ENCODE data around the gene GTF2H1. TPM values are rescaled to one million over a fixed set of nuclear protein-coding genes. Genes with fewer than 3 reads are reported as not detected.

The GTF2H1 gene
- total and polyA plus RNA-seq, 9 of the 15 experiments (the other 6 are each of a cell fraction or from before 2014, with no cell fraction given), result 56.9 to 126 (median 92.1) TPM

DNA sequence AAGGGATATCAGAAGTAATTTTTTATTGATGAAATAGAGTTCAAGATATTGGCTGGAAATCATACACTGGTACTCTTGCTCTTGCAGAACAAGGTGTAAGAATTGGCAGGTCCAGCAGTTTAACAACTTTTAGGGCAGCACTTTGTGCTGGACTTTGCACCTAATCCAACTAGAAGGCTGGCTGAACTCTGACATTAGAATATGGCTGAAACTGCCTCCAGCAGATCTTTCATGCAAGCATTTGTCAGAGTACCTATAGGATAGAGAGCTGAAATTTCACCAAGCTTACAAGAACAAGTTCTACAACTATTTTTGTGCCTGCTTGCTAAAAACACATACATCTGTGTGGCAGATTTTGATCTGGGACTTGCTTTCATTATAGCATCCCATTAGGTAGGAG, 17.6 kb upstream of the GTF2H1 start:
- H3K27ac ChIP-seq (ENCODE audit: extremely low read depth, low read depth, low read length), result no peak overlapping the region
- POLR2A ChIA-PET, result interaction anchor here (1.0 kb wide), 1 partner anchor 11 kb away, joined by 3 read pairs; no protein-coding TSS in a partner anchor
- H3K9me3 ChIP-seq (replicated peaks; ENCODE audit: control insufficient read depth, insufficient read depth, low read depth, low read length), result no peaks in the 10 kb centered on the region
- no peak overlapping the region for H3K4me2 ChIP-seq (ENCODE audit: insufficient read depth, low read length)
- no peaks in the 10 kb centered on the region for H3K9me1 ChIP-seq (ENCODE audit: control insufficient read depth, insufficient read depth, low read length)
- FAIRE-seq (no peak), DNase-seq (ENCODE audit: extremely low read depth in 1 of 4, low spot score in 3 of 4) (no peak), ATAC-seq (no peak)
- intact Hi-C loops (cut with micrococcal nuclease) (no loop called here), in situ Hi-C loops (cut with MboI) (no loop called here)
- no peaks in the 10 kb centered on the region for H3K79me2 ChIP-seq (ENCODE audit: control insufficient read depth, insufficient read depth, low read length)
- no peaks in the 10 kb centered on the region for H3K4me1 ChIP-seq (replicated peaks in 1 of 2; ENCODE audit: control insufficient read depth in 2 of 2, insufficient read depth in 2 of 2, low read length in 2 of 2)
- H4K20me1 ChIP-seq (replicated peaks; ENCODE audit: control insufficient read depth, insufficient read depth, low read length), result no peaks in the 10 kb centered on the region
- TF ChIP-seq NONO (IDR thresholded peaks at IDR 0.05; ENCODE audit: low read depth in 2 of 2, low read length in 1 of 2), result no peak
- BruUV-seq (replicated peaks), result no TSS peak
- peaks cover 79% of the 10 kb centered on the region for H3K36me3 ChIP-seq (ENCODE audit: control insufficient read depth, insufficient read depth, low read length)
- H3K9ac ChIP-seq (ENCODE audit: insufficient read depth in 1 of 2, low read depth in 2 of 2, low read length in 2 of 2), result no peak overlapping the region
- CTCF ChIA-PET (ENCODE audit: low intra/inter-chr PET ratio), result no interaction called here
- H2AFZ ChIP-seq (ENCODE audit: low read depth, low read length), result no peak overlapping the region
- no peak overlapping the region for H3K4me3 ChIP-seq
- no peaks in the 10 kb centered on the region for H3K27me3 ChIP-seq (ENCODE audit: control insufficient read depth in 2 of 2, insufficient read depth in 2 of 2, low read length in 2 of 2)

DNA sequence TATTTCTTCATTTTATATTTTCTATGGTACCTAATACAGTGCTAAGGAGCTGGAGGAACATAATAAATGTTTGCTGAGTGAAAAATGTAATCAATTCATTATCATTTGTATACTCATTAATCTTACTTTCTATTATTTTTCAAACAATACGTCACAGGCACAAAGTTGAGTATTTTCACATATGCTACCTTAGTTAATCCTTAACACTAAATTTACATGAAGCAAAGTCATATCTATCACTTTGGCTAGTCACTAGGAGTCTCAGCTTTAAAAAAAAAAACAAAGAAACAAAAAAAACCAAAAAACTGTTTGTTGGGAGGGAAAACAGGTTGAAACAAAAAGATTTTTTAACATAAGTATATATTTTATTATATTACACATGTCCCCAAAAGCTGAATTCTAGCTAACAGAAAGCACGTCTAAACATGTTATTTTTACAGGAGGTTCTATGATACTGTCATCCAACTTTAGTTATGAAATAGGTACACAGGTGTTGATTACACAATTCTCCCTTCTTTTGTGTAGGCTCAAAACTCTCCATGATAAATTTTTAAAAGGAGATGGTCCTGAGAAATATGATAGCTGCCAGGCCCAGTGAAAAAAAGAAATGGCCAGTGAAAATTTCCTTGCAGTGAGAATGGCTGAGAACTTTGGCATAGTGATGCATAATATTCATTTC, 14.8 kb upstream of the GTF2H1 start:
- H2AFZ ChIP-seq (ENCODE audit: low read depth, low read length), result no peak overlapping the region
- no peak overlapping the region for H3K4me3 ChIP-seq
- peaks cover 82% of the 10 kb centered on the region for H3K36me3 ChIP-seq (ENCODE audit: control insufficient read depth, insufficient read depth, low read length)
- no peak for DNase-seq (ENCODE audit: extremely low read depth in 1 of 4, low spot score in 3 of 4)
- BruUV-seq (replicated peaks), result no TSS peak
- no peaks in the 10 kb centered on the region for H3K9me3 ChIP-seq (replicated peaks; ENCODE audit: control insufficient read depth, insufficient read depth, low read depth, low read length)
- no peak for FAIRE-seq
- no peaks in the 10 kb centered on the region for H3K9me1 ChIP-seq (ENCODE audit: control insufficient read depth, insufficient read depth, low read length)
- H3K4me1 ChIP-seq (replicated peaks in 1 of 2; ENCODE audit: control insufficient read depth in 2 of 2, insufficient read depth in 2 of 2, low read length in 2 of 2), result no peaks in the 10 kb centered on the region
- in situ Hi-C loops (cut with MboI) (no loop called here), intact Hi-C loops (cut with micrococcal nuclease) (no loop called here)
- POLR2A ChIA-PET, result interaction anchor here (1.2 kb wide), 1 partner anchor 9 kb away, joined by 4 read pairs; no protein-coding TSS in a partner anchor
- WGBS (ENCODE audit: insufficient coverage, low coverage, missing lambda C conversion rate), result 94% methylated on average over 2 of the region's 2 CpGs
- ATAC-seq, result no peak
- peaks cover 3% of the 10 kb centered on the region; the same call in 2 of the 3 replicates for H3K79me2 ChIP-seq (ENCODE audit: control insufficient read depth, insufficient read depth, low read length)
- H3K9ac ChIP-seq (ENCODE audit: insufficient read depth in 1 of 2, low read depth in 2 of 2, low read length in 2 of 2), result no peak overlapping the region
- H3K27ac ChIP-seq (ENCODE audit: extremely low read depth, low read depth, low read length), result no peak overlapping the region
- no peaks in the 10 kb centered on the region for H4K20me1 ChIP-seq (replicated peaks; ENCODE audit: control insufficient read depth, insufficient read depth, low read length)
- CTCF ChIA-PET (ENCODE audit: low intra/inter-chr PET ratio), result no interaction called here
- no peak overlapping the region for H3K4me2 ChIP-seq (ENCODE audit: insufficient read depth, low read length)
- no peaks in the 10 kb centered on the region for H3K27me3 ChIP-seq (ENCODE audit: control insufficient read depth in 2 of 2, insufficient read depth in 2 of 2, low read length in 2 of 2)
- TF ChIP-seq FOXA3 (CRISPR knock-in tag; conservative IDR thresholded peaks at IDR 0.05 in 1 of 2, IDR thresholded peaks at IDR 0.05 in 1 of 2), result no peak
- TF ChIP-seq NCOA6 (IDR thresholded peaks at IDR 0.05), result no peak
- TF ChIP-seq, protein P1, sequence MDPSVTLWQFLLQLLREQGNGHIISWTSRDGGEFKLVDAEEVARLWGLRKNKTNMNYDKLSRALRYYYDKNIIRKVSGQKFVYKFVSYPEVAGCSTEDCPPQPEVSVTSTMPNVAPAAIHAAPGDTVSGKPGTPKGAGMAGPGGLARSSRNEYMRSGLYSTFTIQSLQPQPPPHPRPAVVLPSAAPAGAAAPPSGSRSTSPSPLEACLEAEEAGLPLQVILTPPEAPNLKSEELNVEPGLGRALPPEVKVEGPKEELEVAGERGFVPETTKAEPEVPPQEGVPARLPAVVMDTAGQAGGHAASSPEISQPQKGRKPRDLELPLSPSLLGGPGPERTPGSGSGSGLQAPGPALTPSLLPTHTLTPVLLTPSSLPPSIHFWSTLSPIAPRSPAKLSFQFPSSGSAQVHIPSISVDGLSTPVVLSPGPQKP (CRISPR knock-in tag; IDR thresholded peaks at IDR 0.05), result no peak
- TF ChIP-seq TAL1 (IDR thresholded peaks at IDR 0.05), result no peak
- no peak for TF ChIP-seq MAFG (tag; conservative IDR thresholded peaks at IDR 0.05)
- TF ChIP-seq KLF13 (tag; IDR thresholded peaks at IDR 0.05; ENCODE audit: borderline replicate concordance, low read depth), result no peak
- no peak for TF ChIP-seq HMG20B (CRISPR knock-in tag; IDR thresholded peaks at IDR 0.05)
- no peak for TF ChIP-seq HOXB6 (CRISPR knock-in tag; IDR thresholded peaks at IDR 0.05; ENCODE audit: borderline replicate concordance)
- TF ChIP-seq, protein P2, sequence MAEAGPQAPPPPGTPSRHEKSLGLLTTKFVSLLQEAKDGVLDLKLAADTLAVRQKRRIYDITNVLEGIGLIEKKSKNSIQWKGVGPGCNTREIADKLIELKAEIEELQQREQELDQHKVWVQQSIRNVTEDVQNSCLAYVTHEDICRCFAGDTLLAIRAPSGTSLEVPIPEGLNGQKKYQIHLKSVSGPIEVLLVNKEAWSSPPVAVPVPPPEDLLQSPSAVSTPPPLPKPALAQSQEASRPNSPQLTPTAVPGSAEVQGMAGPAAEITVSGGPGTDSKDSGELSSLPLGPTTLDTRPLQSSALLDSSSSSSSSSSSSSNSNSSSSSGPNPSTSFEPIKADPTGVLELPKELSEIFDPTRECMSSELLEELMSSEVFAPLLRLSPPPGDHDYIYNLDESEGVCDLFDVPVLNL (CRISPR knock-in tag; IDR thresholded peaks at IDR 0.05; ENCODE audit: low read depth), result no peak
- TF ChIP-seq CBFA2T2 (conservative IDR thresholded peaks at IDR 0.05), result no peak
- TF ChIP-seq, protein P3, sequence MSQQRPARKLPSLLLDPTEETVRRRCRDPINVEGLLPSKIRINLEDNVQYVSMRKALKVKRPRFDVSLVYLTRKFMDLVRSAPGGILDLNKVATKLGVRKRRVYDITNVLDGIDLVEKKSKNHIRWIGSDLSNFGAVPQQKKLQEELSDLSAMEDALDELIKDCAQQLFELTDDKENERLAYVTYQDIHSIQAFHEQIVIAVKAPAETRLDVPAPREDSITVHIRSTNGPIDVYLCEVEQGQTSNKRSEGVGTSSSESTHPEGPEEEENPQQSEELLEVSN (IDR thresholded peaks at IDR 0.05; ENCODE audit: borderline replicate concordance in 1 of 2, extremely low read depth in 1 of 2, insufficient read depth in 1 of 2, insufficient read length in 1 of 2, low read depth in 1 of 2, low read length in 1 of 2, poor library complexity in 1 of 2, severe bottlenecking in 1 of 2), result no peak

Data from K562 (cell line).